IPS DF 6.9 (cell line): ENCODE measurements around the gene SLC16A9.

Source experiments
- DNase-seq: peaks from one replicate; pipeline ENCODE4 v3.0.0-alpha.2; 2013; ENCODE audit warnings: low read depth, low spot score
- H3K27ac ChIP-seq: one replicate; pipeline ENCODE4 v1.5.1; 2013; ENCODE audit warnings: low read length, control low read depth
- H3K27me3 ChIP-seq: 2 replicates; pipeline ENCODE4 v1.6.1; 2013; ENCODE audit warnings: mild to moderate bottlenecking, low read length; ENCODE audit not compliant: control insufficient read depth, insufficient read depth
- H3K36me3 ChIP-seq: 2 replicates; pipeline ENCODE4 v1.6.1; 2013; ENCODE audit warnings: low read length; ENCODE audit not compliant: control insufficient read depth, insufficient read depth
- H3K4me1 ChIP-seq: 2 replicates; pipeline ENCODE4 v1.6.1; 2013; ENCODE audit warnings: low read length; ENCODE audit not compliant: control insufficient read depth, insufficient read depth
- H3K4me3 ChIP-seq: 2 replicates; pipeline ENCODE4 v1.5.1; 2013; ENCODE audit warnings: mild to moderate bottlenecking, low read length
- H3K9me3 ChIP-seq: 2 replicates; pipeline ENCODE4 v1.6.1; 2013; ENCODE audit warnings: low read length, inconsistent platforms; ENCODE audit not compliant: control insufficient read depth, insufficient read depth
- WGBS: extraction: QIAGEN DNeasy Blood & Tissue Kit; methylation state at CpG from one replicate; pipeline ENCODE4 v1.1.7; 2013; ENCODE audit warnings: mixed read lengths, missing lambda C conversion rate; ENCODE audit not compliant: insufficient read length, insufficient coverage; 5-methylcytosine and 5-hydroxymethylcytosine counted together

Gene SLC16A9

DNA sequence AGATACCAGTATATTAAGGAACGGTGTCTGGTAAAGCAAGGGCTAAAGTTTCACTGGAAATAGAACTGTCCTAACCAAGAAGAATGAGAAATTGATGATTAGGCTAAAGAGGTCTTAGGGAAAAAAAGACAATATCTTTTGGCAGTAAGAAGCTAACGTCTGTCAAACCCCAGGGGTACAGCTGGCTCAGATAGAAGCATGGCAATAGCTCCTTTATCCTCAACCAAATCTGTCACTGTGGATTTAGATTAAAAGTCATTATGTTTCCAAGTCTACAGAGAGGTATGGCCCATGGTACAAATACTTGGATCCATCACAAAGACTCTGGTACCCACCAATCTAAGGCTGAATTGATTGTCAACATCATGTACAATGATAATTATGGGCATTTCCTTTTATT lies 8.6 kb upstream of the SLC16A9 start:
- no CpG with 5 or more reads among the region's 2 CpGs for WGBS
- no peak for DNase-seq

GRCh38 chr10:59713196-59713821 lies 3.7 kb upstream of the SLC16A9 start:
- Histone ChIP-seq H3K9me3 (no peaks in the 10 kb centered on the region), H3K4me1 (no peaks in the 10 kb centered on the region), H3K27ac (no peak overlapping the region), H3K36me3 (no peaks in the 10 kb centered on the region), H3K4me3 (no peak overlapping the region), H3K27me3 (no peaks in the 10 kb centered on the region; the same call in 1 of the 2 replicates)
- WGBS: no CpG with 5 or more reads among the region's 7 CpGs
- no peak for DNase-seq

More for the DNA sequence above, 8.6 kb upstream of the SLC16A9 start:
- H3K27ac ChIP-seq: no peak overlapping the region
- H3K9me3 ChIP-seq: no peaks in the 10 kb centered on the region
- no peaks in the 10 kb centered on the region for H3K27me3 ChIP-seq
- H3K4me1 ChIP-seq: no peaks in the 10 kb centered on the region
- no peaks in the 10 kb centered on the region for H3K36me3 ChIP-seq
- H3K4me3 ChIP-seq: no peak overlapping the region

- Histone ChIP-seq H3K9me3 (no peaks in the 10 kb centered on the region), H3K36me3 (no peaks in the 10 kb centered on the region), H3K4me3 (no peak overlapping the region), H3K27ac (no peak overlapping the region), H3K4me1 (no peaks in the 10 kb centered on the region), H3K27me3 (no peaks in the 10 kb centered on the region; the same call in 1 of the 2 replicates)
- no CpG with 5 or more reads among the region's 3 CpGs for WGBS
- DNase-seq: no peak
These were observed 2.3 kb upstream of the SLC16A9 start for GRCh38 chr10:59711871-59712494.

DNA sequence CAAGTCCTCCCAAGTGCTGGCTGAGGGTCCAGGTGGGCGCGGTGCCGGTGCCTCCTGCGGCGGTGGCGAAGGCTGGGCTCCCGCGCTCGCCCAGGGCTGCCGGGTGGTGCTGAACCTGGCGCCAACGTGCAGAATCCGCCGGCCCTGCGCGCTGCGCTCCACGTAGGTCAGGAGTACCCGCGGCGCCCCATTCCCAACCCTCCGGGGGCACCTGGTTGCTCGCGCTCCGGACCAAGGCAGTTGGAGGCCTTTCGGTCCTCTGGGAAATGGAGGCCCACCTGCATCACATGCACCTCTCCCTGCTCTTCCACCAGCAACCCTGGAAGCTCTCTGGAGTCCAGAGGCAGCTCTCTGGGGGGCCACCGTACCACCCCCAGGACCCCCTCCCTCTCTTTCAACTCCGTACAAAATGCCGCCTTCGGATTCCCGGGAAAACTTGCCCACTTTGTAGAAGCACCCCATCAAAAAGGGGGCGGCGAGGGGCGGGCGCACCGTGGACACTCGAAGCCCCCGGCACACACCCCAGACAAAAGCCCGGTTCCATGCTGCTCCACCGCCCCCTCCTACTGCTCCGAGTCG lies 745 bp downstream of the SLC16A9 start:
- Histone ChIP-seq H3K9me3 (no peaks in the 10 kb centered on the region), H3K4me1 (no peaks in the 10 kb centered on the region), H3K27ac (no peak overlapping the region), H3K27me3 (no peaks in the 10 kb centered on the region; the same call in 1 of the 2 replicates), H3K36me3 (no peaks in the 10 kb centered on the region), H3K4me3 (peak overlapping the region; percentile 47; the same call in 1 of the 2 replicates)
- DNase-seq: no peak
- WGBS: no CpG with 5 or more reads among the region's 42 CpGs

GRCh38 chr10:59706851-59707797 lies 2.5 kb downstream of the SLC16A9 start:
- no peaks in the 10 kb centered on the region for H3K36me3 ChIP-seq
- no peak overlapping the region for H3K27ac ChIP-seq
- no peak for DNase-seq
- H3K4me3 ChIP-seq: no peak overlapping the region
- no peaks in the 10 kb centered on the region for H3K9me3 ChIP-seq
- WGBS: no CpG with 5 or more reads among the region's 8 CpGs
- H3K4me1 ChIP-seq: no peaks in the 10 kb centered on the region
- no peaks in the 10 kb centered on the region; the same call in 1 of the 2 replicates for H3K27me3 ChIP-seq

GRCh38 chr10:59705931-59706330 lies 3.7 kb downstream of the SLC16A9 start:
- Histone ChIP-seq H3K36me3 (no peaks in the 10 kb centered on the region), H3K27me3 (no peaks in the 10 kb centered on the region; the same call in 1 of the 2 replicates), H3K27ac (no peak overlapping the region), H3K4me3 (no peak overlapping the region), H3K9me3 (no peaks in the 10 kb centered on the region), H3K4me1 (no peaks in the 10 kb centered on the region)
- no peak for DNase-seq

- no peak overlapping the region for H3K27ac ChIP-seq
- WGBS: no CpG with 5 or more reads among the region's 2 CpGs
- no peaks in the 10 kb centered on the region for H3K27me3 ChIP-seq
- no peaks in the 10 kb centered on the region for H3K36me3 ChIP-seq
- no peak for DNase-seq
- no peaks in the 10 kb centered on the region for H3K9me3 ChIP-seq
- no peak overlapping the region for H3K4me3 ChIP-seq
- no peaks in the 10 kb centered on the region for H3K4me1 ChIP-seq
These were observed 5.0 kb downstream of the SLC16A9 start for GRCh38 chr10:59704630-59705029.

DNA sequence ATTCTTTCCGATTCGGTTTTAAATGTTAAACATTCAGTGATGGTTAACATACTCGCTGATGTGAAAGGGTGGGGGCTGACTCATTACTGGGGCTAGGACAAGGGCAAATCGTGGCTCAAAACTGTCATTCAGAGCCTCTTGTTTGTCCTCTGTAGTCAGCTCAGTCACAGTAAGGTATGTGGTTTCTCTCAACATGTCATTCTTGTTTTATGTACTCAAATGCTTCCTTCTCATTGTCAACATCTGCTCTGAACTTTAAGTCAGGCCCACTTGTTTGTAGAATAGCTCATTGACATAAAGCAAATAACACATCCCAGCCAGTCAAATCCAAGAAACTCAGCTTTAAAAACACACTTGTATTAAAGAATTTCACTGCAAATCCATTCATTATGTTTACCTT lies 7.3 kb downstream of the SLC16A9 start:
- no peaks in the 10 kb centered on the region for H3K4me1 ChIP-seq
- H3K9me3 ChIP-seq: no peaks in the 10 kb centered on the region
- WGBS: no CpG with 5 or more reads among the region's 4 CpGs
- H3K36me3 ChIP-seq: no peaks in the 10 kb centered on the region
- no peak overlapping the region for H3K27ac ChIP-seq
- H3K27me3 ChIP-seq: no peaks in the 10 kb centered on the region
- H3K4me3 ChIP-seq: no peak overlapping the region
- DNase-seq: no peak

GRCh38 chr10:59700709-59701108 lies 8.9 kb downstream of the SLC16A9 start:
- no peak for DNase-seq
- no peaks in the 10 kb centered on the region for H3K27me3 ChIP-seq
- no peak overlapping the region for H3K4me3 ChIP-seq
- no CpG with 5 or more reads among the region's 4 CpGs for WGBS
- H3K9me3 ChIP-seq: no peaks in the 10 kb centered on the region
- no peaks in the 10 kb centered on the region for H3K4me1 ChIP-seq
- H3K36me3 ChIP-seq: no peaks in the 10 kb centered on the region
- H3K27ac ChIP-seq: no peak overlapping the region

DNA sequence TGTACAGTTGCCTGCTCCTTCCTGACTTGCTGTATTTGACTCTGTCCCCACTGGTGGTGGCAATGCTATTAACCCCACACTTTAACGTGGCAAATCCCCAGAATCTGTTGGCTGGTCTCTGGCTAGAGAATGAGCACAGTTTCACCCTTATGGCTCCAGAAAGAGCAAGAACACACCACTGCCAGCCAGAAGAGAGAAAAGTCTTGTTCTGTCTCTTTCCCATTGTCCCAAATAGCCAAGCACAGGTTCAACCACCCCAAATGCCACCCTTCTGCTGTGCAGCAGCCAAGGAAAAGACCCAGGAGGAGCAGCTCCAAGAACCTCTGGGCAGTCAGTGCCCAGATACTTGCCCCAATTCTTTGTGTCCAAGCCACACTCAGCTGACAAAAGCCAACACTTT lies 11.3 kb downstream of the SLC16A9 start:
- Histone ChIP-seq H3K27ac (no peak overlapping the region), H3K36me3 (no peaks in the 10 kb centered on the region), H3K4me3 (no peak overlapping the region), H3K27me3 (no peaks in the 10 kb centered on the region), H3K9me3 (no peaks in the 10 kb centered on the region), H3K4me1 (no peaks in the 10 kb centered on the region)
- no CpG with 5 or more reads among the region's 1 CpG for WGBS
- DNase-seq: no peak
